NCI-H1436 (cell line): ENCODE results near the gene MSN.

Experiments used
- DNase-seq: peaks from one replicate; lab custom pipeline; 2025; lab: John Stamatoyannopoulos, UW

MSN gene

GRCh38 chrX:65674204-65674893 is 6.9 kb downstream of the MSN start:
- no peak for DNase-seq

DNA sequence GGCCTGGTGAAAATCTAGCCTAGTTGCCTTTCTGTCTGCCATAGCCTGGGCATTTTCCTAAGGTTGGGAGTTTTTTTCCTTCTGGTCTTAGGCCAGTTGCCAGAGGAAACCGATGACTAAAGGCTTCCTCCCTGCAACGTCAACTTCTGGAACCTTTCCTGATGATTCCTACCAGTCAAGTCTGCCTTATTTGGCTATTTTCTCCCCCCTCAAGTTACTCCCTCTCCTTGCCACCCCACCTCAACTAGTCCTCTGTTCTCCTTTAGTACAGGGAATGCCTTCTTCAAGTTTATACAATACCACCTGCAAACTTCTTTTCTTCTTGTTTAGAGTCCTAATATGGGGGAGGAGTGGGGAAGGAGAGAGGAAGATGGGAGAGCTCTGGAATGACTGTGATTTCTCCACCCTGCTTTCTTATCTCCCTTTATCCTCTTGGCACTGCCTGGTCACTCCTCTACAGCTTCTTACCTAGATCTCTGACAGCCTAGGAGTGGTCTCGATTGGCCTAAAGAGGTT is 10.6 kb downstream of the MSN start:
- DNase-seq, result no peak

- DNase-seq, result no peak
Observed at GRCh38 chrX:65679071-65679540, 11.7 kb downstream of the MSN start.

DNA sequence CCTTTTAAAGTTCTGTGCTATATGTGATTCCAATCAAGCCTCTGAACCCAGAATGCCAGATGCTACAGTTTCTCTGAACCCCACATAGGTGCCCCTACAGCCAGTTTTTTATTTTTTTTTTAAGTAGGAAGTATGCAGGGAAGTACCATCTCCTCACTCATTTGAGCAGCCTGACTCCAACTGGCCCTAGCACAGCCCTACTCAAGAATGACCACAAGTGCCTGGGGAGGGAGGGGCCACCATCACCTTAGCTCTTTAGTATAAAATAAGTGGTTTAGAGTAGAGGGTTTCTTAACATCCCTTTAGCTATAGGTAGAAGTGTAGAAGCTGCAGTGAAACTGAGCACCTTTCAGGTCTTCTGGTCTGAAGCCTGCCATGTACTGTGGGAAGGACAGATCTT is 14.4 kb downstream of the MSN start:
- no peak for DNase-seq

DNA sequence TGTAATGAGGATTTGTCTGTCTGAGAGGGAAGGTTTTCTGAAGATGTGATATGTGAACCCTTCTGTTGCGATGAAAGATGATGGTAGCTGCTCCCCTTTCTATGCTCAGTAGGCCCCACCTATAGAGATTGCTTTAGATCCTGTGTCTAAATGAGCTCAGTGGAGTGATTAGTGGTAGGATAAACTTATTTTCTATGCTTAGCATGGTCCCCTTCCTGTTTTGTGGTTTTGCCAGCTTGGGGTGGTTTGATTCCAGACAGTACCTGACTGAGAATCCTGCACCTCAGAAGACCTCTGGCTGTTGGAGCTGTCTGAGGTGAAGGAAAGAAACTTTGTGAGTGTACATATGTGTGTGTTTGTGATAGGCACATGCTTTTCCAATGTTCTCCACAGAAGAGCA is 17.7 kb downstream of the MSN start:
- DNase-seq, result no peak

DNA sequence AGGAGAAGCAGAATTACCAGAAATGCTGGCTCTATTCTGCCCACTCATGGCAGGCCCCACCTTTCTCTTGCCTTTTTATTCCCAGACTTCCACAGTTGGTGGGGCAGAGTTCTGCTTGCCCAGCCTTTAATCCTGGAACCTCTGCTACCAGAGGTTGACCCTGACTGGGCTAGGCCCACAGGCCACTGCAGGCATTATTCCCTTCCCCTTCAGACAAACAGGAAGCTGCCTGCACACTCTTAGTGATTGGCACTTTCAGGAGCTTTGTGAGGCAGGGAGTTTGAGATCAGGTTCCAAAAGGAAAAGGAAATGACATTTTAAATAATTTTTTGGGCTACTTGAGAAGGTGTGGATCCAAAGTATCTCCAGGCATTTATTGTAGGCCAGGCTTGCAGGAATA is 18.8 kb downstream of the MSN start:
- no peak for DNase-seq

GRCh38 chrX:65687367-65687766 is 19.9 kb downstream of the MSN start:
- no peak for DNase-seq

GRCh38 chrX:65688403-65688871 is 21.0 kb downstream of the MSN start:
- no peak for DNase-seq

GRCh38 chrX:65689377-65689776 is 21.9 kb downstream of the MSN start:
- no peak for DNase-seq

DNA sequence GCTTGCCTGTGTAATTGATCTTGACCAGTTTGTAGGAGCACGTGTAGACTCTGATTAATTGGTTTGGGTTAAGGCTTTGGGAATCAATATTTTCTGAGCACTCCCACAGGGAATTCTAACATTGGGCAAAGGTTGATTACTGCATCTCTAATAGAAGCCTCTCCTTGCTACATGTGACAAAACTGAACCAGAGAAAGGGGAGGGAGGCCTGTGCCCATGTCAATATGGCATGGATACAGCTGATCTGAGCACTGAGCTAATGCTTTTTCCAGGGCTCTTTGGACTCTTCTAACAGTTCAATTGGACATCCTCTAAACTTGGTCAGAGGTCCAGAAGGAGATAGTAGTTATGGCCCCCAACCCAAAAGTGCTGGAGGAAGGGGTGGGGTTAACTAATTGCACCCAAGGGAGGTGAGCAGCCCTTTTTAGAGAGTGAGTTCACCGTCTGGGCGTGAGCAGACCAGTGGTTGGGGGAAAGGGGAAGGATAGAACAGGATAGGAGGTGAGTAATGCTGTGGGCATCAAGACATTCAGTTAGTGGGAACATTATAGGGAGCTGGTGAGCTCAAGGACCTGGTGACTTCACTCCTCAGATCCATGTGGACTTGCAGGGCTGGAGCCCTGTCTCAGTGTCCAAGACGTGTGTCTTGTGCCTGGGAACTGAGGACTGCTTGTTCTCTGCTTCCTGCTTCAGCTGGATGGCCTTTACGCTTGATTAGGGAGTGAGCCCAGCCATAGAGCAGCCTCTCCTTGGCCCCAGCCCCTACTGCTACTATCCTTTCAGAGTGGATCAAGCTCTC is 22.8 kb downstream of the MSN start:
- no peak for DNase-seq

- no peak for DNase-seq
Observed at GRCh38 chrX:65695849-65696449, 28.5 kb downstream of the MSN start.

- no peak for DNase-seq
Observed at GRCh38 chrX:65696613-65697012, 29.2 kb downstream of the MSN start.

DNA sequence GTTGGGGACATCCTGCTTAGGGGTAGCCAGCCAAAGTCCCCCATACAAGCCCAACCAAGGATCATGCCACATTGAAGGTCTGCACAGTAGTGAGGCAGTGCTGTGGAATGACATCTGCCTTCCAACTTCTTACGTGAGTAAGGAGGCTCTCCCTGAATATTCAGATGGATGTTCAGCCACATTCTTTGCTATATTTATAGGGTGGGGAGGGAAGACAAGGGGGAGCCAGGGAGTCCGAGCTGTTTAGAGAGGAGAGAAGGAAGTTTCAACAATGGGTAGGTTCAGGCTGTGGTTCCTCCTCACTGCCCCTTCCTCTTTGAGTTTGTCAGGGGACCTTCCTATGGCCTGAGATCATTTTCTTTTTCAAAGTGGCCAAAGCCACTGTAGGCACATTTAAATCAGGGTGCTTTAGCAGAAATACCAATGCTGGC is 29.8 kb downstream of the MSN start:
- DNase-seq, result no peak

GRCh38 chrX:65697915-65698796 is 30.7 kb downstream of the MSN start:
- no peak for DNase-seq

DNA sequence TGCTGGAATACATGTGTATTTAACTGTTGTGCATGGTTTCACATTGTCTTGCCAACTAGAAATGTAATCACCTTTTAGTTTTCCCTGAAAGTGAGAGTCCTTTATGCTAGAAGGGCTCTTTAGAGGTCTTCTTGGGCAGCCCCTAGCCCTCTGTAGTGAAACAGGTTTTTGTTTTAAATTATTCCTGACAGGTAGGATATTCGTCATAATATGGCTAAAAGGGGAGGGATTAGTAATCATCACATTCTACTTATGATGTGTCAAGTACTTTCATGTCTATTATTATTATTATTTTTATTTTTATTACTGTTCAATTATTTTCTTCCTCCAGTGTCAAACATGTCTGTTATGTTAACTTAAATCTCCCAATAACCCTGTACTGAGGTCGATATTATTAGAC is 35.5 kb downstream of the MSN start:
- DNase-seq, result no peak

- DNase-seq, result no peak
Observed at GRCh38 chrX:65705439-65705838, 38.0 kb downstream of the MSN start.

DNA sequence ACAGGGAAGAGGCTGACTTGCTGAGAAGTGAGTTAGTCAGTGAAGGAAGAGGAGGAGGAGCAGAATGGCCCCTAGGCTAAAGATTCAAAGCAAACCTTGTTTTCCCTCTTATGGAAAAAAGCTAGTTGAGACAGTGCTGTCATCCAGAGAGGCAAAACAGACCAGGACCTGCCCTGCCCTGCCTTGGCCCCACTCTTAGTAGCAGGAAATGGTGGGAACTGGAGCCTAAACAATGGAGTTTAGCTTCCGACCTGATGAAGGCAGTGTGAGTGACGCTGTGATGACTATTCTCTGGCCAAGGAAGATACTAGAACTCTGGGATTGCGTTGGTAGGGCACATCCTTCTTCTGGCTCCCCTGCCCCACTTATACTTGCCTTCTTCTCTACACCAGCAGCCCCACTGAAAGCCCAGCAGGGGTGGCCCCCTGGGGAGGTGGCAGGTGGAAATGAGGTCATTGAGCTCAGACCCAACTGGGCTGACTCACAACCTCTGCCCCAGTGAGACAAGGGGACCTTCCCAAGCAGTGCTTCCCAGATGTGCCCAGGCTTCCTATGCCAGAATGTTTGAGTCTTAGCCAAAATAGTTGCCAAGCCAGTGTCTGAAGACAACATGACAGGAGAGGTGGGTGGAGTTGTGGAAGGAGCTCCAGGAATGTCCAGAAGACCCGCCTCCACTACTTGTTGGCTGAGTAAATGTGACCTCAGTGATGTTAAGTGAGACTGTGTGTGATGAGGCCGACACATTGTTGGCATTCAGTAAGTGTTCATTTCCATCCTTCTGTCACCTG is 38.8 kb downstream of the MSN start:
- no peak for DNase-seq

- no peak for DNase-seq
Observed at GRCh38 chrX:65707151-65707550, 39.7 kb downstream of the MSN start.

DNA sequence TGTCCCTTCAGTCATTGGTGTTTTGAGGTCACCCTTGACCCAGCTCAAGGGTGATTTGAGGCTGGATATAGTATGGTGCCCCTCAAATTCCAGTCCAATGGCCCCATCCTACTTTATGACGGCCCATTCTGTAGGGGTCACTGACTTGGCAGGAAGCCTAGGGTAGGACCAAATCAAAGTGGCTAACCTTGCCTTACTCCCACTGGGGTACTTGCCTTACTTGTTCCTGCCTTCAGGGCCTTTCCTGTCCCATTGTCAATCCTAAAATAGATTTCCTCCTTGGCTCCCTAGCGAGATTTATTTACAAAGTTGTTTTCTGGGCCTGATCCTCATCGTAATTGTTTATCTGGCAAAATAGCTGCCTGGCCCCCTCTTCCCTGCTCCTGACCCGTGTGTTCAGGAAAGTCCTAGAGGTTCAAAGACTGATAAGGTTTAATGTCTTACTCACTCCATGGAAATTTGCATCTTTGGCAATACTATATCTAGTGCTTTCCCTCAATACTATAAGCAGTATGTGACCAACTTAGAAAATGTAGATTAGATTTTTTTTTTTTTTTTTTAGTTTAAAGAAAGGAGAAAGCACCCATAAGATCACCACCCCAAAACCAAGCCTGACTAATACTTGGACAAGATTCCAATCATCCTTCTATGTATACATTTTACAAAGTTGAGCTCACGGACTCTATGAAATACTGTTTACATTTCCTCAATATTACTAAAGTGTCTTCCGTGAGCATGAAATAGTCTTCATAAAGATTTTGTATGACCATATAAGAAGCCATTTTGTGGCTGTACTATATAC is 44.8 kb downstream of the MSN start:
- DNase-seq, result no peak

GRCh38 chrX:65718538-65718937 is 51.1 kb downstream of the MSN start:
- DNase-seq, result no peak
